H9 (cell line): ENCODE results near the gene AACS. TPM values are rescaled to one million over a fixed set of nuclear protein-coding genes. Genes with fewer than 3 reads are reported as not detected.

Source experiments
- DNase-seq: peaks from one replicate; pipeline ENCODE4 v3.0.0-alpha.2; 2017
- H2AFZ ChIP-seq: one replicate; pipeline ENCODE4 v1.6.1; 2013; ENCODE audit warnings: mild to moderate bottlenecking, low read length, control low read depth, moderate library complexity
- H2AK5ac ChIP-seq: 2 replicates; pipeline ENCODE4 v1.6.1; 2013; ENCODE audit warnings: low read length, control low read depth, mixed read lengths; ENCODE audit not compliant: insufficient read length
- H2BK120ac ChIP-seq: one replicate; pipeline ENCODE4 v1.6.1; 2013; ENCODE audit warnings: low read depth, mild to moderate bottlenecking, low read length, control low read depth, inconsistent platforms; ENCODE audit not compliant: poor library complexity, severe bottlenecking
- H2BK12ac ChIP-seq: 2 replicates; pipeline ENCODE4 v1.6.1; 2013; ENCODE audit warnings: low read length, control low read depth, mixed read lengths, low read depth; ENCODE audit not compliant: insufficient read length
- H2BK15ac ChIP-seq: 2 replicates; pipeline ENCODE4 v1.6.1; 2013; ENCODE audit warnings: low read depth, low read length, control low read depth
- H2BK20ac ChIP-seq: one replicate; pipeline ENCODE4 v1.6.1; 2013; ENCODE audit warnings: low read depth, mild to moderate bottlenecking, low read length, control low read depth, inconsistent platforms; ENCODE audit not compliant: poor library complexity, severe bottlenecking
- H2BK5ac ChIP-seq: 2 replicates; pipeline ENCODE4 v1.6.1; 2013; ENCODE audit warnings: low read length, control low read depth, mixed read lengths; ENCODE audit not compliant: insufficient read length
- H3K14ac ChIP-seq: 2 replicates; pipeline ENCODE4 v1.6.1; 2013; ENCODE audit warnings: low read length, control low read depth; ENCODE audit not compliant: insufficient read depth
- H3K18ac ChIP-seq: 2 replicates; pipeline ENCODE4 v1.6.1; 2013; ENCODE audit warnings: low read depth, mild to moderate bottlenecking, mixed read lengths, low read length, control low read depth; ENCODE audit not compliant: insufficient read length
- H3K23ac ChIP-seq: 2 replicates; pipeline ENCODE4 v1.6.1; 2013; ENCODE audit warnings: low read length, control low read depth, mixed read lengths, low read depth; ENCODE audit not compliant: insufficient read length
- H3K23me2 ChIP-seq: 2 replicates; pipeline ENCODE4 v1.6.1; 2013; ENCODE audit warnings: low read depth, mild to moderate bottlenecking, mixed read lengths, low read length, control low read depth; ENCODE audit not compliant: insufficient read length, poor library complexity, severe bottlenecking
- H3K27ac ChIP-seq: 2 replicates; pipeline ENCODE4 v1.5.1; 2013; ENCODE audit warnings: low read length, control low read depth, mixed read lengths, low read depth; ENCODE audit not compliant: insufficient read length
- H3K27me3 ChIP-seq: 2 replicates; pipeline ENCODE4 v1.6.1; 2013; ENCODE audit warnings: low read length, control low read depth, inconsistent platforms; ENCODE audit not compliant: insufficient read depth
- H3K4ac ChIP-seq: 2 replicates; pipeline ENCODE4 v1.6.1; 2013; ENCODE audit warnings: low read depth, mild to moderate bottlenecking, control low read depth, inconsistent platforms, low read length, moderate library complexity
- H3K4me1 ChIP-seq: 2 replicates; pipeline ENCODE4 v1.6.1; 2013; ENCODE audit warnings: low read length, control low read depth, inconsistent platforms; ENCODE audit not compliant: insufficient read depth
- H3K4me2 ChIP-seq: 2 replicates; pipeline ENCODE4 v1.6.1; 2013; ENCODE audit warnings: low read length, control low read depth, mixed read lengths; ENCODE audit not compliant: insufficient read length, insufficient read depth
- H3K56ac ChIP-seq: 2 replicates; pipeline ENCODE4 v1.6.1; 2013; ENCODE audit warnings: low read depth, mild to moderate bottlenecking, mixed read lengths, low read length, control low read depth; ENCODE audit not compliant: insufficient read length
- H3K79me1 ChIP-seq: 2 replicates; pipeline ENCODE4 v1.6.1; 2013; ENCODE audit warnings: low read depth, mild to moderate bottlenecking, moderate library complexity, low read length, control low read depth, inconsistent platforms; ENCODE audit not compliant: insufficient read depth, poor library complexity, severe bottlenecking
- H3K79me2 ChIP-seq: 2 replicates; pipeline ENCODE4 v1.6.1; 2013; ENCODE audit warnings: low read length, control low read depth, inconsistent platforms; ENCODE audit not compliant: insufficient read depth
- H3K9ac ChIP-seq: 2 replicates; pipeline ENCODE4 v1.6.1; 2013; ENCODE audit warnings: low read length, control low read depth, mixed read lengths; ENCODE audit not compliant: insufficient read length; ENCODE audit errors: extremely low read depth
- H3K9me3 ChIP-seq: one replicate; pipeline ENCODE4 v1.6.1; 2013; ENCODE audit warnings: low read depth, low read length, inconsistent platforms; ENCODE audit not compliant: control insufficient read depth
- H3T11ph ChIP-seq: one replicate; pipeline ENCODE4 v1.6.1; 2013; ENCODE audit warnings: mild to moderate bottlenecking, low read length, control low read depth, inconsistent platforms
- H4K20me1 ChIP-seq: one replicate; pipeline ENCODE4 v1.6.1; 2013; ENCODE audit not compliant: control insufficient read depth, insufficient read length, insufficient read depth
- H4K5ac ChIP-seq: 2 replicates; pipeline ENCODE4 v1.6.1; 2013; ENCODE audit warnings: low read depth, mild to moderate bottlenecking, mixed read lengths, low read length, control low read depth; ENCODE audit not compliant: insufficient read length
- H4K8ac ChIP-seq: replicated peaks from 2 replicates; pipeline ENCODE4 v1.6.1; 2013; ENCODE audit warnings: low read length, control low read depth, mixed read lengths, low read depth; ENCODE audit not compliant: insufficient read length
- H4K91ac ChIP-seq: 2 replicates; pipeline ENCODE4 v1.6.1; 2013; ENCODE audit warnings: low read depth, mild to moderate bottlenecking, moderate library complexity, mixed read lengths, low read length, control low read depth; ENCODE audit not compliant: insufficient read length
- H3K27ac Mint-ChIP-seq, 3 experiments: 2 replicates in 2 of 3; 3 replicates in 1 of 3; pipeline ENCODE4 v1.8.0; 2020 to 2021; ENCODE audit warnings: mixed read lengths in 3 of 3, mild to moderate bottlenecking in 1 of 3, moderate library complexity in 1 of 3
- H3K27me3 Mint-ChIP-seq: 2 replicates; pipeline ENCODE4 v1.8.0; 2021; ENCODE audit warnings: low read depth, mild to moderate bottlenecking, moderate library complexity, mixed read lengths
- H3K36me3 Mint-ChIP-seq, 3 experiments: 2 replicates in 2 of 3; 3 replicates in 1 of 3; pipeline ENCODE4 v1.8.0; 2020 to 2021; ENCODE audit warnings: low read depth in 3 of 3, mixed read lengths in 3 of 3; ENCODE audit not compliant: insufficient read depth in 1 of 3
- H3K4me1 Mint-ChIP-seq, 2 experiments: 2 replicates each; pipeline ENCODE4 v1.8.0; 2020; ENCODE audit warnings: mixed read lengths in 2 of 2
- H3K4me3 Mint-ChIP-seq, 2 experiments: 2 replicates in 1 of 2; 3 replicates in 1 of 2; pipeline ENCODE4 v1.8.0; 2020 to 2021; ENCODE audit warnings: mild to moderate bottlenecking in 2 of 2, mixed read lengths in 2 of 2, moderate library complexity in 1 of 2
- H3K9me3 Mint-ChIP-seq, 2 experiments: 2 replicates in 1 of 2; 3 replicates in 1 of 2; pipeline ENCODE4 v1.8.0; 2020; ENCODE audit warnings: mild to moderate bottlenecking in 2 of 2, mixed read lengths in 2 of 2, moderate library complexity in 1 of 2
- WGBS: extraction: QIAGEN DNeasy Blood & Tissue Kit; methylation state at CpG from one replicate; pipeline ENCODE4 v1.1.7; 2013; ENCODE audit warnings: missing lambda C conversion rate, low lambda C conversion rate, mixed read lengths; ENCODE audit not compliant: insufficient read length; ENCODE audit errors: extremely low coverage; 5-methylcytosine and 5-hydroxymethylcytosine counted together
- total RNA-seq: library from RNA; stranded (reverse); gene quantifications from 2 replicates; pipeline ENCODE4 v1.2.1, GENCODE V29; 2021
- TF ChIP-seq, protein P1 (sequence below): fragments of 200-600 bp; sonication (generic); conservative IDR thresholded peaks from 3 replicates; pipeline ENCODE4 v1.8.0; 2021; ENCODE audit warnings: antibody characterized with exemption, mild to moderate bottlenecking

AACS gene
- total RNA-seq, 1 experiment from 2014 or later, result 35.0 TPM

DNA sequence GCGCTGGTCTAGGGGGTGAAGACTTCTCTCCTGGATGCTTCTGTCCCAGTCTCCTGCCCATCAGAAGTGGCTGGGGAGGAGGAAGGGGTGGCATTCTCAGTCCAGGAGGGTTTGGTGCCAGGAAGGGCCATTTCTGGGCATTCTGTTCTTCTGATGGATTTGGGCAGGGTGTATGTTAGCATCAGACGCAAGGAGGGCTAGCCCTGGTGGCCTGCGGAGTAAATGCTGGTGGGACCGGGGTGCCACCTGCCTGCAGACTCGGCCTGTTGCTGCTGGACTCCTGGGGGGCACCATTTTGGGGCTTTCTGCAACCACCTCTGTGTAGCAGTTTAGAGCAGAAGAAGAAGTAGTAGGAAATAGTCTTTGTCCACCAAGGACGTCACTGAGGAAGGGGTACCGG, 31.7 kb downstream of the AACS start:
- H2BK20ac ChIP-seq, result no peak overlapping the region
- H3K23me2 ChIP-seq, result no peaks in the 10 kb centered on the region
- Mint-ChIP-seq H3K27ac (no peak overlapping the region), H3K4me3 (no peak overlapping the region), H3K27me3 (no peaks in the 10 kb centered on the region; the same call in 1 of the 2 replicates), H3K36me3 (peaks cover 0 to 16% (median 0%) of the 10 kb centered on the region in 3 experiments; a peak in 2 of 7 replicates), H3K9me3 (no peaks in the 10 kb centered on the region), H3K4me1 (peaks cover 0 to 10% of the 10 kb centered on the region in 2 experiments; a peak in 2 of 4 replicates)
- H3K9me3 ChIP-seq, result no peaks in the 10 kb centered on the region
- H3K23ac ChIP-seq, result no peak overlapping the region
- H3K79me1 ChIP-seq, result no peaks in the 10 kb centered on the region
- TF ChIP-seq, protein P1, sequence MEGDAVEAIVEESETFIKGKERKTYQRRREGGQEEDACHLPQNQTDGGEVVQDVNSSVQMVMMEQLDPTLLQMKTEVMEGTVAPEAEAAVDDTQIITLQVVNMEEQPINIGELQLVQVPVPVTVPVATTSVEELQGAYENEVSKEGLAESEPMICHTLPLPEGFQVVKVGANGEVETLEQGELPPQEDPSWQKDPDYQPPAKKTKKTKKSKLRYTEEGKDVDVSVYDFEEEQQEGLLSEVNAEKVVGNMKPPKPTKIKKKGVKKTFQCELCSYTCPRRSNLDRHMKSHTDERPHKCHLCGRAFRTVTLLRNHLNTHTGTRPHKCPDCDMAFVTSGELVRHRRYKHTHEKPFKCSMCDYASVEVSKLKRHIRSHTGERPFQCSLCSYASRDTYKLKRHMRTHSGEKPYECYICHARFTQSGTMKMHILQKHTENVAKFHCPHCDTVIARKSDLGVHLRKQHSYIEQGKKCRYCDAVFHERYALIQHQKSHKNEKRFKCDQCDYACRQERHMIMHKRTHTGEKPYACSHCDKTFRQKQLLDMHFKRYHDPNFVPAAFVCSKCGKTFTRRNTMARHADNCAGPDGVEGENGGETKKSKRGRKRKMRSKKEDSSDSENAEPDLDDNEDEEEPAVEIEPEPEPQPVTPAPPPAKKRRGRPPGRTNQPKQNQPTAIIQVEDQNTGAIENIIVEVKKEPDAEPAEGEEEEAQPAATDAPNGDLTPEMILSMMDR, result no peak; the same call in 2 of the 3 replicates
- H3K18ac ChIP-seq, result no peak overlapping the region
- no peak overlapping the region for H3K27ac ChIP-seq
- H2AFZ ChIP-seq, result no peak overlapping the region
- H3K79me2 ChIP-seq, result no peaks in the 10 kb centered on the region
- H2BK5ac ChIP-seq, result no peak overlapping the region
- no peak for DNase-seq
- H3K4ac ChIP-seq, result no peak overlapping the region
- H2AK5ac ChIP-seq, result no peak overlapping the region
- no peak overlapping the region for H4K5ac ChIP-seq
- no peaks in the 10 kb centered on the region for H3K27me3 ChIP-seq
- H2BK120ac ChIP-seq, result no peak overlapping the region
- H2BK15ac ChIP-seq, result no peak overlapping the region
- H3K4me1 ChIP-seq, result no peaks in the 10 kb centered on the region
- H3T11ph ChIP-seq, result no peak overlapping the region
- H4K20me1 ChIP-seq, result no peaks in the 10 kb centered on the region
- no peak overlapping the region for H3K9ac ChIP-seq
- no peak overlapping the region for H3K4me2 ChIP-seq
- no peak overlapping the region; the same call in 1 of the 2 replicates for H3K14ac ChIP-seq
- no peak overlapping the region for H4K8ac ChIP-seq
- H2BK12ac ChIP-seq, result no peak overlapping the region
- no peak overlapping the region for H4K91ac ChIP-seq
- no peak overlapping the region for H3K56ac ChIP-seq
- no CpG with 5 or more reads among the region's 7 CpGs for WGBS
